ENCODE results near the gene DNAAF5. TPM values are rescaled to one million over a fixed set of nuclear protein-coding genes. Genes with fewer than 3 reads are reported as not detected.
A peak's percentile ranks its signal among the peaks of the same experiment; 100 is the strongest.

The DNAAF5 gene
- total and polyA plus RNA-seq, 8 donors: 6.7 to 210 (median 22.4) TPM

DNA sequence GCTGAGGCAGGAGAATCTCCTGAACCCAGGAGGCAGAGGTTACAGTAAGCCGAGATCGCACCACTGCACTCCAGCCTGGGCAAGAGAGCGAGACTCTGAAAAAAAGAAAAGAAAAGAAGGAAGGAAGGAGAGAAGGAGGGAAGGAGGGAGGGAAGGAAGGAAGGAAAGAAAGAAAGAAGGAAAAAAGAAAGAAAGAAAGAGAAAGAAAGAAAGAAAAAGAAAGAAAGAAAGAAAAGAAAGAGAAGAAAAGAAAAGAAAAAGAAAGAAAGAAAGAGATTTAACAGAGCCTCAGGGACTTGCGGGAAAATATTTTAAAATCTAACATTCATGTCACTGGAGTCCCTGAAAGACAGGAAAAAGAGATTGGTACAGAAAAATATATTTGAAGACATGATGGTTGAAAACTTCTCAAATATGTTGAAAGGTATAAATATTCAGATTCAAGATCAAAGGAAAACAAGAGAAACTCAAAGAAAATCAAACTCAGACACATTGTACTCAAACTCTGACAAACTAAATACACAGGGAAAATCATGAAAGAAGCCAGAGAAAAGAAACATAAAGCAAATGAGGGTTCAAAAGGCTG is 25.3 kb upstream of the DNAAF5 start:
- TF ChIP-seq EP300 (IDR thresholded peaks at IDR 0.05) (no peak), POLR2AphosphoS5 (IDR thresholded peaks at IDR 0.05) (no peak), CTCF (IDR thresholded peaks at IDR 0.05) (no peak), POLR2A (IDR thresholded peaks at IDR 0.05) (no peak)
- H3K4me1 ChIP-seq: peaks cover 3 to 30% (median 26%) of the 10 kb centered on the region in 4 donors
- 84 to 99% (median 96%) methylated on average over 4 of the region's 4 CpGs for WGBS, 5 donors
- peaks cover 0 to 6% (median 2%) of the 10 kb centered on the region in 4 donors for H3K9me3 ChIP-seq
- intact Hi-C loops (cut with DNase I; ENCODE audit: low total_unique reads): no loop called here
- H3K27me3 ChIP-seq: no peaks in the 10 kb centered on the region
- H3K36me3 ChIP-seq: no peaks in the 10 kb centered on the region
- no peak for DNase-seq
- no peak overlapping the region for H3K27ac ChIP-seq
- no peak overlapping the region for H3K4me3 ChIP-seq

GRCh38 chr7:703049-703448 is 23.4 kb upstream of the DNAAF5 start:
- peaks cover 0 to 6% (median 2%) of the 10 kb centered on the region in 4 donors for H3K9me3 ChIP-seq
- no peaks in the 10 kb centered on the region for H3K36me3 ChIP-seq
- TF ChIP-seq CTCF (IDR thresholded peaks at IDR 0.05) (no peak), EP300 (IDR thresholded peaks at IDR 0.05) (no peak), POLR2AphosphoS5 (IDR thresholded peaks at IDR 0.05) (no peak), POLR2A (IDR thresholded peaks at IDR 0.05) (no peak)
- peaks cover 12 to 44% (median 37%) of the 10 kb centered on the region in 4 donors for H3K4me1 ChIP-seq
- no peak for DNase-seq
- intact Hi-C loops (cut with DNase I; ENCODE audit: low total_unique reads): no loop called here
- no peak overlapping the region for H3K27ac ChIP-seq
- no peaks in the 10 kb centered on the region for H3K27me3 ChIP-seq
- 90 to 98% (median 95%) methylated on average over 3 of the region's 3 CpGs for WGBS, 5 donors
- H3K4me3 ChIP-seq: no peak overlapping the region

DNA sequence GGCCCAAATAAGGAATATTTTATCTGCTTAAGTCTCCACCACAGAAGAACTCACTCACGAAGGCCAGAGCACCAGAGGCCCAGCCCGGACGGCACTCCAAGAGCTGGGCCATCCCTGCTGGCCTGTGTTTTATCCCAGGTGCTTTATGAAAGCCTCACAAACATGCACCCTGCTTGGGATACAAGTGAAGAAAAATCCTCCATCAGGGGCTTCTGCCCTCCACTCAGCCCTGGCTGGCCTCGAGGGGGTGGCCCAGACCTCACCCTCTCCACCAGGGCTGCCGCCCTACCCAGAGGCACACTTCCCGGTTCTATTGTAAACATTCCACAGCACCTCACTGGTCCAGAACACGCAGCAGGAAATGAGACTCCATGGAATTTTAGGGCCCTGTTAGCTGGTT is 19.8 kb upstream of the DNAAF5 start:
- H3K27ac ChIP-seq: peak overlapping the region; percentile 14 to 69 (median 30)
- 30 to 63% (median 49%) methylated on average over 7 of the region's 7 CpGs for WGBS, 5 donors
- no peaks in the 10 kb centered on the region for H3K36me3 ChIP-seq
- DNase-seq: peak; percentile 53 to 64
- H3K4me1 ChIP-seq: peaks cover 12 to 37% (median 30%) of the 10 kb centered on the region in 4 donors
- H3K9me3 ChIP-seq: peaks cover 0 to 6% (median 2%) of the 10 kb centered on the region in 4 donors
- peaks cover 0 to 5% (median 3%) of the 10 kb centered on the region in 3 donors for H3K27me3 ChIP-seq
- H3K4me3 ChIP-seq: no peak overlapping the region
- intact Hi-C loops (cut with DNase I; ENCODE audit: low total_unique reads): no loop called here
- TF ChIP-seq EP300 (IDR thresholded peaks at IDR 0.05) (no peak), CTCF (IDR thresholded peaks at IDR 0.05) (no peak), POLR2A (IDR thresholded peaks at IDR 0.05) (no peak), POLR2AphosphoS5 (IDR thresholded peaks at IDR 0.05) (no peak)

- TF ChIP-seq CTCF (IDR thresholded peaks at IDR 0.05) (no peak), EP300 (IDR thresholded peaks at IDR 0.05) (no peak), POLR2A (IDR thresholded peaks at IDR 0.05) (no peak), POLR2AphosphoS5 (IDR thresholded peaks at IDR 0.05) (no peak)
- peaks cover 0 to 6% (median 2%) of the 10 kb centered on the region in 4 donors for H3K9me3 ChIP-seq
- no peak for DNase-seq
- H3K4me1 ChIP-seq: peaks cover 17 to 42% (median 35%) of the 10 kb centered on the region in 4 donors
- H3K36me3 ChIP-seq: no peaks in the 10 kb centered on the region
- peaks cover 0 to 11% (median 7%) of the 10 kb centered on the region in 3 donors for H3K27me3 ChIP-seq
- intact Hi-C loops (cut with DNase I; ENCODE audit: low total_unique reads): no loop called here
- peak overlapping the region in 3 of 5 donors; percentile 14 to 69 (median 56) for H3K27ac ChIP-seq
- H3K4me3 ChIP-seq: no peak overlapping the region
- WGBS, 5 donors: 66 to 82% (median 72%) methylated on average over 17 of the region's 17 CpGs
These were observed 19.1 kb upstream of the DNAAF5 start for GRCh38 chr7:707296-708000.
